Brain pericyte (primary cell): ENCODE measurements around the gene DGKI.
"Not testable (repeated sequence)": the region's sequence is repeated elsewhere in the genome, so short reads cannot be mapped to it uniquely, and the experiment has no call there.

ENCODE experiments used
- DNase-seq: peaks from one replicate; pipeline ENCODE4 v3.0.0-alpha.2; 2012; ENCODE audit warnings: low read depth, low spot score

Gene DGKI

DNA sequence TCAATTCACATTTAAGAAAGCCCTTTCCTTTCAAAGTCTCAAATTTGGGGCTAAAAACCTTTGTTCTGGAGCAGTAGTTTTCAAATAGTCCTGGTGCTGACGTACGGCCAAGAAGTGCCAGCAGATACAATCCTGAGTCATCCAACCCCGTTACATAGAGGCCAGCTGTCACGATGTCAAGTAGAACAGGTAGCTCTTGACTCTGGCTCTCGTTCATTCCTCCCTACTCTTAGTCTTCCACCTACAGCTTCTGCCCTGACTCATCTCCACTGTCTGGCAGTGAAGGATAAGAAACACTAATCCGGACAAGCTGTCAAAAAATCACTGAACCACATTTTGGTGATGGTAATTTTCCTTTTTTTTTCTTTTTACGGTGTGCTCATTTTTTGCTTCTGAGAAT lies 370.8 kb downstream of the DGKI start:
- DNase-seq = no peak

DNA sequence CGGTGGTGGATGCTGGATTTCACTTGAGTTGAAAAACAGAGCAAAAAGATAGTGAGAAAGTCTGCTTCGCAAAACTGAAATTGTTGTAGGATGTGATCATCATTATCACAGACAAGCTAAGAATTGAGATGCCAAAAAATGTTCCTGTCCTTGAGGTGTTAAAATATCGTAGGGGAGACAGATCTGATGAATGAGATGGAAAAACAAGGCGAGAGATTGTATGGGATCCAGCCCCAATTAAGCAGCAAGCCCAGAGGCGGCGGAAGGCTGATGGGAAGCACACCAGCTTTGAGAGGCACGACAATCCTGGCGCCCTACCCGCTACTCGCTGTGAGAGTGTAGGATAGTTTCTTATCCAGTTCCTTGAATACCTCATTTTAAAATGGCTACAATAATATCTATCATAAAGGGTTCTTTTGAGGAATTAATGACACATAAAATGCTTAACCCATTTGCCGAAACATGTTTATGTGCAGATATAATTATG lies 372.2 kb downstream of the DGKI start:
- DNase-seq = no peak

DNA sequence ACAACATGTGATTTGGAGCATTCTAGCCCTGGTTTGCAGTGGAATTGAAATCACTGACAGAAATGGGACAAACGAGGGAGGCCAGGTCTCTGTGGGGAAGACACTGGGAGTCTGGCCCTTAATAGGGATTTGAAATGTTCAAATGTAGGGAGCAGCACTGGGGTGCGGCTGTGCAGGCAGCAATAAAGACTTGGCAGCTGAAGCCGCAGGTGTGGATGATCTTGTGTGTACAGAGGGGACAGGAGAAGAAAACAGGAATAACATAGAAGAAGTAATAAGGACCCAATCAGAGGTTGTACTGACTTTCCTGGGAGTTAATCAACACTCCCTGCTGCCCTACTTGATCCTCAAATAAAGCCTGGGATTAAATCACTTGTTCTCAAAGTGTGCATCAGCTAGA lies 375.6 kb downstream of the DGKI start:
- DNase-seq = no peak

DNA sequence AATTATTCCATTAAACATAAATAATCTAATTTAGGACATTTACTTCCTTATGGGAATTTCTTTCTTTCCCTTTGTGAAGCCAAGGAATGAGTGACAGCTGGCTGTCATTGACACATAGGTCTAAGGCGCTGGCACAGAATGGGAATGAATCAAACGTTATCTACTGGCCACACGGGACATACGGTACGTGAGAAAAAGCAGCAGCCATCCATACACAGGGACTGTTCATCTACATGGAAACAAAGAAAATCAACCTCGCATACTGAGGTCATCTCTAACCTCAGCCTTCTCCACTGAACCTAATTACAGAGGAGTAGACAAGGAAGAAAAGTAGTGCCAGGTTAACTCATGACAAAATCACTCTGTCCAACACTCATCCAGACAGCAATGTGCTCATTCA lies 376.9 kb downstream of the DGKI start:
- no peak for DNase-seq

DNA sequence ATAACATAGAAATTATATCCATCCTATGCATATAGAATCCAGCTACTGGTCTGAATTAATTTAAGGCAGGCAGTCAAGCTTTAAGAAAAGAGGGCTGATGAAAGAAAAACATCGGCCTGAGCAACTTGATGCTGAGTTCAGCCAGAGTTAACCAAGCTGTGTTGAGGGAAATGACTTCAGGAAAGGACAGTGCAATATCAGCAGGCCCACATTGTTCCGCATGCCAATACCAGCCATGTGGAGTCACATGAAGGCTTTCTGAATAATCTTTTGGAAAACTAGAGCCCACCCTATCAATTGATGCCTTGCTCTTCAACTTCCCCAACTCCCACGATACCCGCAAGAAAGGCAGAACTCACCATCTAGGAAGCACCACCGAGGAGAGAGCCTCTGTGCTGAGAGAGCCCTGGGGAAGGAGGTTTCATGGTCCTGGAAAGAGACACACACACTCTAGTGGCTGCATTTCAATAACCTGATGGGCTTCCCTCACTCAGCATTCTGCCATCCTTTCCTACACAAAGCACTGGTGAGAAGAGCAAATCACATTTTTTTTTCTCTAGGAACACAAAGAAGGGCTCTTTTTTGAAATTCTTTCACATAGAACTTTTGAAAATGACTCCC lies 377.5 kb downstream of the DGKI start:
- DNase-seq = no peak

DNA sequence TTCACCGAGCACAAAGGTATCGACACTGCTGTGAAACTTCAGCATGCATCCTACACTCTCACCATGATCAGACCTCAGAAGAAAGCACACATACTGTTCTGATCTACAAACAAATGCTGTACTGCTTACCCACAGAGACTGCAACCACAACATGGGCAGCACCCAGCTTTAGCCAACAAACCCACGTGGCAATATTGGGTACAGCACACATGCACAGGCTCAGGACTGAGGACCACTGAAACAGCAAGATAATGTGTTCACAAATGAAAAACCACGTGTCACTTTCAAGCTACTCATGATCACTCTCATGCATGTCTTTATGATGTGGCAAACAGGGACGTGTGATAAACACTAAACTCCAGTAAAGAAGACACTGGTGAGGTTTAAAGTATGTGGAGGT lies 383.9 kb downstream of the DGKI start:
- no peak for DNase-seq

DNA sequence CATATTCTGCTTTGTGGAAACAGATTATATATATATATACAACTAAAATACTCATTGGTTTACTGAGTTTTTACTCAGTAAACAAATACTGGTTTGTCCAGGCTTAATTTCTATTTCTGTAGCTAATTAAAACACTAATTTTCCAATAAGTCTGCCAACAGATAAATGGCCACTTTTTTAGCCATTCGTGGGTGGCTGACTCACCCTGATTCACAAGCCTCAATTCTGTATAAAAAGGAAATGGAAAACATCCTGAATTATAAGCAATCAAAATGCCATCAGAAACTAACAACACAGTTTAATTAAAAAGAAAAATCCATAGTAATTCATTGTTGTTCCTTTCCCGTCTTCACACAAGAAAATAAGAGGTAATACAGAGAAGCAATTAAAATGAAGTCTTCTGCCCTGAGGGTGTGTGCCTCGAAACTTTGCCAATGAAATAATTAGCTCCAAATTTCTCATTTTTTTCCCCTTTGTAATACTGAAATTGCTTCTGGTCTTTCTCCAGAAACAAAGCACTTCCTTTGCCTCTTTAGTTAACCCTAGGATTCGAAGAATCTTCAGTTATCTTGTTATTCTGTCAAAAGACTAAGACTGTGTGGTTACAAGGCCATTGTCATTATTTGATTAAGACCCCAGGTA lies 384.6 kb downstream of the DGKI start:
- DNase-seq = no peak

DNA sequence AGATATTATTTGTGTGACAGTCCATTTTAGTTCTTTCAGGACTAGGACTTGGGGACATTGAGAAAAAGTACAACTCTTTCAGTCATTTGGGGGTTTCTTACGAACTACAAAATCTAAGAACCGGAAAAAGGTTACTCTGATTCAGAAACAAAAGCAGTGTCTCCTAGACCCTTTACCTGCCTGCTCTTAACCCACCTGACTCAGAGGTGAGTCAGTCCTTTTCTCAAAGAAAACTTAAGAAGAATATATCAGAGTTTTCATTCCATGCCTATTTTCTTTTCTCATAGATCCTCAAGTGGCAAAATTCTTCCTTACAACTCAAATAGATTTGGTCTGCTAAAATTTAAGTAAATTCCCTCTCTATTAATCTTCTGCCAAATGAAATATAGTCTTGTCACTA lies 388.4 kb downstream of the DGKI start:
- DNase-seq = no peak

DNA sequence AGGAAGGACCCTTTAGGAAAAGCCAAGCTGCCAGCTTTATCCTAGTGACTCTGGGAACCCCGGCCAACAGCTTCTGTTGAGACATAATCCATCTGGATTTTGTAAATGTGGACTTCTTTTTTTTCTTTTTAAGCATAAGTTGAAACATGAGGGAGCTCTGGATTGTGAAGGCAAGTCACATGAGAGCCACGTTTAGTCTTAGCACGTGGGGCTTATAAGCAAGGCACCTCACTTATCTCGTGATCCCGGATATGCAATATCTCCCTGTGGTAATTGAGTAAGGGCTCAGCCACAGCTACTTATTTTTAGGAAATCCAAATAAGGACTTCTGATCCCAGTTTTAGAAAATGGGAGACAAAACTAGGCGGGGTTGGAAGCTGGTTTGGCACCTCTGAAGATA lies 392.0 kb downstream of the DGKI start:
- no peak for DNase-seq

DNA sequence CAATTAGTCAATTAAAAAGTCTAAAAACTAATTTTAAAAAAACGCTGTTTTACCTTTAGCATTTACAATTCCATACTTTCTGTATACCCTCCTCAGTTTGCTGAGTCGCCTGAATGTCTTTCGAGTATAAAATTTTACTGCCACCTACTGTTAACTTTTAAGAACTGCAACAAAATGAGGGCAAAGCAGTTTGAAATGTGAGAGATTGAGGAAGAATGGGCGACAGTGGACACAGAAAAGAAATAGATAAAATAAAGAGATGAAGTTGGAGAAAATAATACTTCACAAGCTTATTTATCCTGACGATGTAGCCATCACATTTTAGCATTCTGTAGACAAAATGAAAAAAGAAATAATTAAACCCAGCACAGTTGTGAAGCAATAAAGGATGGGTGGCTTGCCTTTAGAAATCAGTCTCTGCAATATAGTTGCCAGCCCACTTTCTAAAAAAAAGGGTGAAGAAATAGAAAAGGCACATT lies 392.5 kb downstream of the DGKI start:
- DNase-seq = peak; percentile 25

DNA sequence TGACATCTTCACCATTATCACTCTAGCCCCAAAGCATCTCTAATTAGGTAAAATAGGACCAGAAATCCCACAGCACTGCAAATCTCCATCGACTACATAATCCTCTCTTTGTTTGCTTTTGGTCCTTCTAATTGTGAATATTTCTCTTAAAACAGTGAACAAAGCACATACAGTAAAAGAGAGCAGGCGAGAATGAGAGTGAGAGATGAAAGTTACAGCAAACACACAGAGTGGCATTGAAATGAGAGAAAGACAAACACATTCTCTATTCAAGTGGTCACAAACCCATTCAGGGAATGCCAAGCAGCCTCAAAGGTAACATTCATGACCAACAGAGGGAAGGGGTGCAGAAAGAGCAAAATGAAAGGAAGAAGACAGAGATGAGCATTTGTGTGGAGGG lies 393.4 kb downstream of the DGKI start:
- no peak for DNase-seq

DNA sequence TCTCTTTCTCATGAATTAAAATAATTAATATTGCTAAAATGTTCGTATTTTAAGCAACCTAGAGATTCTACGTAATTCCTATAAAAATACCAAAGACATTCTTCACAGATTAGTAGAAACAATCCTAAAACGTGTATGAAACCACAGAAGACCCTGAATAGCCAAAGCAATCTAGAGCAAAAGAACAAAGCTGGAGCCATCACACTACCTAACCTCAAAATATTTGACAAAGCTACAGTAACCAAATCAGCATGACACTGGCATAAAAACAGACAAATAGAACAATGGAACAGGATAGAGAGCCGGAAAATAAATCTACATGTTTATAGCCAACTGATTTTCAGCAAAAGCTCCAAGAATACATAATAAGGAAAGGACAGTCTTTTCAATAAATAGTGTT lies 397.8 kb downstream of the DGKI start:
- no peak for DNase-seq

DNA sequence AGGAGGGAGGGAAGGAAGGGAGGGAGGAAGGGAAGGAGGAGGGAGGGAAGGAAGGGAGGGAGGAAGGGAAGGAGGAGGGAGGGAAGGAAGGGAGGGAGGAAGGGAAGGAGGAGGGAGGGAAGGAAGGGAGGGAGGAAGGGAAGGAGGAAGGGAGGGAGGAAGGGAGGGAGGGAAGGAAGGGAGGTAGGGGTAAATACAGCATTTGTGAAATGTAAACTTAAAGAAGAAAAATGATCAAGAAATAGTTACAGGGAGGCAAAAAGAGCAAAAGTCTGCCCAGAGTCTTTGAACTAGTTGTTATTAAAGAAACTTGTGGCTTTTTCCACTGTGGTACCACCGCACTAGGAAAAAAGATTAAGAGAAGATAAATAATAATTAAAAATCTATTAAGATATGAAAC lies 398.2 kb downstream of the DGKI start:
- not testable (repeated sequence) for DNase-seq

DNA sequence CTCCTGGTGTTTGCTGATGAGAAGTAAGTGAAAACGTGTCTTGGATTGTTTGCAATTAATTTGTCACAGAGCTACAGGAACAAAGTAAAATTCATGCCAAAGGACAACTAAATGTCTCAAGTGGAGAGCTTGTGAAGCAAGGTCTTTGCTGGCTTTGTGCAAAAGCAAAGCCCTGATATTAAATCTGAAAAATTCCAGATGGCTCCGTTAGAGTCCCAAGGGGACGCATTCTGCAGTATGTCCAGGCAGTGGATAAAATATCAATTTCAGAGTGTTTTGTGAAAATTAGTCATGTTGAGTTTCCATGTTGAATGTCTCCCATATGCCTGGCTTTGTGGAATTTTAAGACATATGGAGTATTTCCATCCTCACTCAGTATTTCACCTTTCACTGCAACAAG lies 400.7 kb downstream of the DGKI start:
- DNase-seq = no peak

DNA sequence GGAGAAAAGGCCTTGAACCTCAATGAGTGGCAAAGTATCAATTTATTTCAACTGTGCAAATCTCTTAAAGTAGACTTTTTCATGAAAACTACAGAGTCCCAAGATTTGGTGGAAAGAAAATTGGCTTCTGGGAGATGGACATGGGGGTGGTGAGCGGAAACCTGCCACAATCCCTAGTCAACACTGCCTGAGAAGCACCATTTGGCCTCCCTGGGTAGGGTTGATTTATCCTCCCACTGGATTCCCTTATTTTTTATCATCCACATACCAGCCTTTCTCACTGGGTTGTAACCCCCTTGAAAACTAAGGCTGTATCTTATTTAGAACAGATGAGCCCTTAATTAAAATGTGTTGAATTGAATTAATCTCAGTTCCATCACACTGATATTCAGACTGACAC lies 401.5 kb downstream of the DGKI start:
- no peak for DNase-seq

DNA sequence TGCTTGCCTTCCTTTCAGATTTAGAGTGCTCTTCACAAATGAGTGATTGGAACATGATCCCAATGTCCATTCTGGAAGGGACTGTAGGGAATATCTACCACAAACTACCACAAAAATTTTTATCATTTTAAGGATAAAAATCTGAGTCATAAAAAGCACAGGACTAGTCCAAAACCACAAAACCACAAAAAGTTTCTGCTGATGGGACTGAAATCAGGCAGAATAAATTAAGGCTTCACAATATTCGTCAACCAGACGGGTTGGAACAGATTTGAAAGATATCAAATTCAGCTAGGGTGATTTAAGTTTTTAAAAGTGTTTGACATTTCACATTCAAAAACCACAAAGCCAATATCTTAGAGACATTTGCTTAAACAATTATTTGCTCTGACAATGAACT lies 403.2 kb downstream of the DGKI start:
- peak; percentile 18 for DNase-seq

DNA sequence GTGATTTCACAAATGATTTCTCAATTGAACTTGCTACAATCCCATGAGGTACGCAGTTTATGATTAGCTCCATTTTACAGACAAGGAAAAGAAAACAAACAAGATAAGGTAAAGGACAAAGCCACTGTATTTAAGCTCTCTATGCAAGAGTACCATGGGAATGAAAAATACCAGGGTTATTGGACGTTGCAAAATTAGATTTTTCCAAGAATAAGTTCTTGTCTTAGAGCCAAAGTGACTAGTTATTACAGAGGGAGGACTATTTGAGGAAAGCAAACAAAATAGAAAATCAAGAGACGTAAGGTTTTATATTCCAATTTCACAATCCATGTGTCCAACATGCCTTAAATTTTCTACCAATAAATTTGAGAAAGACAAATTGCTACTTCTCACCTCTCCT lies 405.3 kb downstream of the DGKI start:
- DNase-seq = no peak

DNA sequence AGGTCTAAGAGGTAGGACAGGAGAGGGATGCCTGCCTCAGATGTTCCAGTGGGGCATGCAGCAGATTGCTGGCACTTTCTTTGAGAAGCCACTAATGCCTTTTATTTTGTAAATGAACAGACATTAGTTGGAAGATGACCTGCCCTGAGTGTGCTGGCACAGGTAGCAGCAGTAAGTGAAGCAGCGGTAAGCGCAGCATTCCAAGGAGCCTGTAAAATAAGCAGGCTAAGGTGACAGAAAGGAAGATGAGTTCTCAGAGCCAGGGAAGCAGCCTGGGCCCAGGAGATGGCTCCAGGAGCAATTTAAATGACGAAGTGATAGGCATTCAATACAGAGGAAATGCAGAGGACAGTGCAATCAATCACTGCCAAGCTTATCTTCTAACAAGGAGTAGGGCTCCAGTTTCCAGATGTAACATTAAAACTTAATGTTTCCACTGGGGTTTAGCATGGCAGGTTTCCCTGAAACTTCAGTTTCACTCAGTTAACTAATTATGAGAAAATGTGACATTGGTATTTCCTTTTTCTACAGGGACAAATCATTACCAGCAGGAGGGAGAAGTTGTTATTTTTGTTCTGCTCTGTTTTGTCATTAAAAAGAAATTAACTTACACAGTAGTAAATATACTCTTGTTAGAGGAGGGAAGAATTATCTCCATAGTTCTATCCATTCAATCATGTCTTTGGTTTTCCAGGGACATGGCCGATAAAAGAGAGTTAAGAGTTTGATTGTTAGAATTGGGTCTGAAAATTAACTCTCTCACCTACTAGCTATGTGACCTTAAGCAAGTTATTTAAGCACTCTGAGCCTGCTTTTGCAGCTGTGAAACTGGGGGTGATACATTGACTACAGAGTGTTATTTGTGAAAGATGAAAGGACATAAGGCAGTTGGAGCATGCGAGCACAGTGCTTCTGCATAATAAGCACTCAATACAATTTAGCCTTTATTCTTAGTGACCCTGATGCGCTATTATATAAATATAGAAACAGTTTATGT lies 406.6 kb downstream of the DGKI start:
- DNase-seq = no peak

DNA sequence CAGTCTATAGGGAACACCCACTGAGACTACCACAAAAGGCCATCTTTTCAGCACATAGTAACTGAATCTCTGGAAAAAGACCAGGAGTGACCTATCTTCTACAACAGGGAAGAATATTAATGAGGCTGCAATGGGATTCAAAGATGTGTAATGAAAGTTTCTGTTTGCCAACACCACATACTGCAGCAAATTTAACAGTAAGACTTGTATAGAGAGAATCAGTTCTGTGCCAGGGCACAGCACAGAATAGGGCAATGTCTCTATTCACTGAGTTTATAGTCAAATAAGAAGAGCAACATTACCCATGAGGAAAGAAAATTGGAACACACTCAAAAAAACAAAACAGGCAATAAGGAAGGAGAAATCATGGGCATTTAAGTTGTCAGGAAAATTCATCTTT lies 411.8 kb downstream of the DGKI start:
- DNase-seq = no peak

DNA sequence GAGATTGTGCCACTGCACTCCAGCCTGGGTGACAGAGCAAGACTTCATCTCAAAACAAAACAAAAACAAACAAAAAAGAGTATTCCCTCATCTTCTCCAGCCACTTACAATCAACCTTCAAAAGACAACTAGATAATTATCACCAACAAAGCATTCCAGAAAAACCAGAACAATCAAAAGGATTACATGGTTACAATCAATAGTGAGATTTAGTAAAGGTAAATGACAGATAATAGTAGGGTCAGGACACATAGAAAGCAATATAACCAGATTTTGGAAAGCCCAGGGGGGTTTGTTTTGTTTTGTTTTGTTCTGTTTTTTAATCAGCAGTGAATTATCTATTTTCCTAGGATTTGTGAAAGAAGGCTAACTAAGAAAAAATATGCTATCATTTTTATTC lies 412.2 kb downstream of the DGKI start:
- no peak for DNase-seq

DNA sequence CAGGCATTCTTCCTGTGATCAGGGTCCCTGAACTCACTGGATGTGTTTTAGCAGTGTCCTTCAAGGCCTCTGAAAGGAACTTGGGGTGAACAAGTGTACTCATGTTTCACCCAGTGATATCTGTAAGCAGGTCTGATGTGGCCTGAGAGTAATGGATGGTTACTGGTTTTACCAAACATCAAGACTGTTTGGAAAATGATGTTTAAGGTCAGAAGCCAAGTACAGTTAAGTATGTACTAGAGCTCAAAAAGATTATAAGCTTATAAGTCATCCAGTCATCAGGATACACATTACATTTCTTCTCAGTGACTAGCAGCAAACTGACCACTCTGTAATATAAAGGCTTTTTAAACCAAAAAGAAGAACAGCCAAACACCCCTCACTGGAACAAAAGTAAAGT lies 423.5 kb downstream of the DGKI start:
- DNase-seq = no peak

DNA sequence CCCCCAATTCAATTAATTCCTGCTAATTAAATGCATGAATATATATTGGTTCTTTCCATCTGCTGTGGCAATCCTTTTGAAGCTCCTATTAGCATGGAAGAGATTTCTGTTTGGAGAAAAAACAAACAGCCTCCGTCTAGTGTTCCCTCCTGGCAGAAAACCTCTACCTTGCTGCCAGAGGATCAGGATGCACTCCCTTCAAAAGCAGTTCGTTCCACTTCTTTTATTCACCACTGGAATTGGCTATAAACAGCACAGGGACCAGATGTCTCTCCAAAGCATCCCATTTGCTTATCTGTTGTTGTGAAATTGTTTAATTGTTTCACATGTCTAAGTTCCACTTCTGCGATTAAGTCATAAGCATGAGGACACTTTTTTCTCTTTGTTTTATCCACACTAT lies 425.4 kb downstream of the DGKI start:
- DNase-seq = no peak
